SU-DHL-6 (cell line): ENCODE results near the gene PJA1.

ENCODE experiments used
- H2AFZ ChIP-seq: fragments of 200-600 bp; sonication (generic); 2 replicates; pipeline ENCODE4 v1.6.1; 2014; ENCODE audit warnings: low read depth, mild to moderate bottlenecking, moderate library complexity, mixed read lengths, antibody characterized with exemption, low read length; ENCODE audit not compliant: severe bottlenecking
- H3F3A ChIP-seq: fragments of 200-600 bp; shearing (Covaris generic); 2 replicates; pipeline ENCODE4 v1.6.0; 2016; ENCODE audit warnings: antibody characterized with exemption, mild to moderate bottlenecking; ENCODE audit not compliant: insufficient read depth
- H3K27ac ChIP-seq: fragments of 200-600 bp; sonication (generic); 2 replicates; pipeline ENCODE4 v1.5.1; 2016; ENCODE audit warnings: low read depth, mild to moderate bottlenecking, low read length, moderate library complexity, mixed read lengths
- H3K27me3 ChIP-seq: fragments of 200-600 bp; sonication (generic), shearing (Covaris generic); 2 replicates; pipeline ENCODE4 v1.6.0; 2014; ENCODE audit warnings: mild to moderate bottlenecking, low read length
- H3K36me3 ChIP-seq: fragments of 200-600 bp; sonication (generic); 2 replicates; pipeline ENCODE4 v1.6.1; 2014; ENCODE audit warnings: mild to moderate bottlenecking, low read length, mixed read lengths
- H3K4me2 ChIP-seq: fragments of 300-600, 200-600 bp; shearing (Covaris generic), sonication (generic); 2 replicates; pipeline ENCODE4 v1.6.0; 2014; ENCODE audit warnings: low read length, low read depth, mild to moderate bottlenecking; ENCODE audit not compliant: poor library complexity, severe bottlenecking
- H3K4me3 ChIP-seq: fragments of 200-600 bp; sonication (generic); 2 replicates; pipeline ENCODE4 v1.5.1; 2014; ENCODE audit warnings: antibody characterized with exemption, low read length, mild to moderate bottlenecking, mixed read lengths; ENCODE audit not compliant: insufficient read depth, poor library complexity, severe bottlenecking
- H3K79me2 ChIP-seq: fragments of 200-600 bp; sonication (generic); 2 replicates; pipeline ENCODE4 v1.6.1; 2014; ENCODE audit warnings: mild to moderate bottlenecking, low read length, moderate library complexity; ENCODE audit not compliant: insufficient read depth
- H3K9ac ChIP-seq: fragments of 200-600 bp; sonication (generic); 2 replicates; pipeline ENCODE4 v1.7.0; 2014; ENCODE audit warnings: mild to moderate bottlenecking, low read length
- H3K9me2 ChIP-seq: fragments of 200-600 bp; sonication (generic); replicated peaks from 2 replicates; pipeline ENCODE4 v1.6.1; 2014; ENCODE audit warnings: low read length; ENCODE audit not compliant: insufficient read depth
- H3K9me3 ChIP-seq: fragments of 200-600 bp; sonication (generic); 2 replicates; pipeline ENCODE4 v1.6.1; 2014; ENCODE audit warnings: low read length, mixed read lengths; ENCODE audit not compliant: insufficient read depth
- H4K20me1 ChIP-seq: fragments of 200-600 bp; sonication (generic); 2 replicates; pipeline ENCODE4 v1.6.1; 2014; ENCODE audit warnings: low read depth, mild to moderate bottlenecking, antibody characterized with exemption, low read length, moderate library complexity, mixed read lengths
- CTCF ChIP-seq: fragments of 200-600 bp; sonication (generic); IDR thresholded peaks from one replicate; pipeline ENCODE4 v1.5.1; 2017; ENCODE audit warnings: antibody characterized with exemption, mild to moderate bottlenecking, low read length, moderate library complexity; ENCODE audit not compliant: insufficient read depth, poor library complexity, severe bottlenecking
- EZH2phosphoT487 ChIP-seq: fragments of 200-600 bp; sonication (generic), shearing (Covaris generic); conservative IDR thresholded peaks from 2 replicates; pipeline ENCODE4 v1.6.1; 2018; ENCODE audit warnings: mild to moderate bottlenecking, antibody characterized with exemption, low read length, moderate library complexity, mixed read lengths

PJA1 gene

DNA sequence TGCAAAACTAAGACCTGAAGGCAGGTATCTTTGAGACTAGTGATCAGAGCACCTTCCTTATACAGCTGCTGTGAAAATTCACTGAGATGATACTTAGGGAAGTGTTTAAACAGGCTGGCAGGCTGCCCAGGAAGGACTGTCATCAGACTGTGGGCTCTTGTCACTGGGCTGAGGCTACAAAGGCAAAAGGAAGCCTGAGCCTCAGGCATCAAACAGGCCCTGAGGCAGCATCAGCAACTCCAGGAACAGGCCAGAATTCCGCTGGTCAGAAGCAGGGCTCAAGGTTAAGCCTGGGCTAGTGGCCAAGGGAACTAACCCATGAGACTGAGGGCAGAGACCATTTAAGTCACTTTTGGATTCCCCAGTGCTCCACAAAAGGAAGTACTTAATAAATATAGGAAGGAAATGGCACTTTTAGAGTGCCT is 12.8 kb downstream of the PJA1 start:
- Histone ChIP-seq H3K4me3 (no peak overlapping the region), H3F3A (no peaks in the 10 kb centered on the region)

GRCh38 chrX:69151866-69152284 is 13.4 kb downstream of the PJA1 start:
- Histone ChIP-seq H2AFZ (no peak overlapping the region), H3K27me3 (no peaks in the 10 kb centered on the region), H3K79me2 (no peaks in the 10 kb centered on the region), H3K9ac (no peak overlapping the region), H3K9me2 (no peaks in the 10 kb centered on the region), H3K4me2 (no peak overlapping the region), H4K20me1 (no peaks in the 10 kb centered on the region), H3K9me3 (no peaks in the 10 kb centered on the region), H3K27ac (no peak overlapping the region), H3F3A (no peaks in the 10 kb centered on the region), H3K4me3 (no peak overlapping the region), H3K36me3 (no peaks in the 10 kb centered on the region)
- no peak for TF ChIP-seq EZH2phosphoT487
- no peak for TF ChIP-seq CTCF

More for the DNA sequence above, 12.8 kb downstream of the PJA1 start:
- H3K9ac ChIP-seq: no peak overlapping the region
- no peak for TF ChIP-seq CTCF
- TF ChIP-seq EZH2phosphoT487: no peak
- no peaks in the 10 kb centered on the region for H4K20me1 ChIP-seq
- no peak overlapping the region for H3K27ac ChIP-seq
- no peaks in the 10 kb centered on the region for H3K9me3 ChIP-seq
- H3K4me2 ChIP-seq: no peak overlapping the region
- no peaks in the 10 kb centered on the region for H3K27me3 ChIP-seq
- H2AFZ ChIP-seq: no peak overlapping the region
- H3K79me2 ChIP-seq: no peaks in the 10 kb centered on the region
- H3K36me3 ChIP-seq: no peaks in the 10 kb centered on the region
- no peaks in the 10 kb centered on the region for H3K9me2 ChIP-seq

- Histone ChIP-seq H3K36me3 (no peaks in the 10 kb centered on the region), H4K20me1 (no peaks in the 10 kb centered on the region), H3K79me2 (no peaks in the 10 kb centered on the region), H3K9me3 (no peaks in the 10 kb centered on the region), H3F3A (no peaks in the 10 kb centered on the region), H3K27ac (no peak overlapping the region), H3K4me2 (no peak overlapping the region), H3K9ac (no peak overlapping the region), H3K27me3 (no peaks in the 10 kb centered on the region), H3K4me3 (no peak overlapping the region), H3K9me2 (no peaks in the 10 kb centered on the region), H2AFZ (no peak overlapping the region)
- TF ChIP-seq EZH2phosphoT487 (no peak), CTCF (no peak)
Observed at GRCh38 chrX:69150281-69150960, 14.8 kb downstream of the PJA1 start.
